ENCODE data around the gene JAZF1.
"Not testable (repeated sequence)": the region's sequence is repeated elsewhere in the genome, so short reads cannot be mapped to it uniquely, and the experiment has no call there.

DNA sequence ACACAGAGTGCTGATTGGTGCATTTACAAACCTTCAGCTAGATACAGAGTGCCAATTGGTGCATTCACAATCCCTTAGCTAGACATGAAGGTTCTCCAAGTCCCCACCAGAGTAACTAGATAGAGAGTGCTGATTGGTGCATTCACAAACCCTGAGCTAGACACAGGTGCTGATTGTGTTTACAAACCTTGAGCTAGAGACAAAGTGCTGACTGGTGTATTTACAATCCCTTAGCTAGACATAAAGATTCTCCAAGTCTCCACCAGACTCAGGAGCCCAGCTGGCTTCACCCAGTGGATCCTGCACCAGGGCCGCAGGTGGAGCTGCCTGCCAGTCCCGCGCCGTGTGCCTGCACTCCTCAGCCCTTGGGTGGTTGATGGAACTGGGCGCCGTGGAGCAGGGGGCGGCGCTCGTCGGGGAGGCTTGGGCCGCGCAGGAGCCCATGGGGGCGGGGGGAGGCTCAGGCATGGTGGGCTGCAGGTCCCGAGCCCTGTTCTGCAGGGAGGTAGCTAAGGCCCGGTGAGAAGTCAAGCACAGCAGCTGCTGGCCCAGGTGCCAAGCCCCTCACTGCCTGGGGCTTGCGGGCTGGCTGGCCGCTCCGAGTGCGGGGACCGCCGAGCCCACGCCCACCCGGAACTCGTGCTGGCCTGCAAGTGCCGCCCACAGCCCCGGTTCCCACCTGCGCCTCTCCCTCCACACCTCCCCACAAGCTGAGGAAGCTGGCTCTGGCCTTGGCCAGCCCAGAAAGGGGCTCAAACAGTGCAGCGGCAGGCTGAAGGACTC lies 323.7 kb downstream of the JAZF1 start:
- TF ChIP-seq, protein P1, sequence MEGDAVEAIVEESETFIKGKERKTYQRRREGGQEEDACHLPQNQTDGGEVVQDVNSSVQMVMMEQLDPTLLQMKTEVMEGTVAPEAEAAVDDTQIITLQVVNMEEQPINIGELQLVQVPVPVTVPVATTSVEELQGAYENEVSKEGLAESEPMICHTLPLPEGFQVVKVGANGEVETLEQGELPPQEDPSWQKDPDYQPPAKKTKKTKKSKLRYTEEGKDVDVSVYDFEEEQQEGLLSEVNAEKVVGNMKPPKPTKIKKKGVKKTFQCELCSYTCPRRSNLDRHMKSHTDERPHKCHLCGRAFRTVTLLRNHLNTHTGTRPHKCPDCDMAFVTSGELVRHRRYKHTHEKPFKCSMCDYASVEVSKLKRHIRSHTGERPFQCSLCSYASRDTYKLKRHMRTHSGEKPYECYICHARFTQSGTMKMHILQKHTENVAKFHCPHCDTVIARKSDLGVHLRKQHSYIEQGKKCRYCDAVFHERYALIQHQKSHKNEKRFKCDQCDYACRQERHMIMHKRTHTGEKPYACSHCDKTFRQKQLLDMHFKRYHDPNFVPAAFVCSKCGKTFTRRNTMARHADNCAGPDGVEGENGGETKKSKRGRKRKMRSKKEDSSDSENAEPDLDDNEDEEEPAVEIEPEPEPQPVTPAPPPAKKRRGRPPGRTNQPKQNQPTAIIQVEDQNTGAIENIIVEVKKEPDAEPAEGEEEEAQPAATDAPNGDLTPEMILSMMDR (IDR thresholded peaks at IDR 0.05; ENCODE audit: insufficient read depth, low read length) = not testable (repeated sequence)
- TF ChIP-seq GABPA, POLR2AphosphoS5 (IDR thresholded peaks at IDR 0.05; ENCODE audit: low read depth): not testable (repeated sequence)
- TF ChIP-seq, protein P2, sequence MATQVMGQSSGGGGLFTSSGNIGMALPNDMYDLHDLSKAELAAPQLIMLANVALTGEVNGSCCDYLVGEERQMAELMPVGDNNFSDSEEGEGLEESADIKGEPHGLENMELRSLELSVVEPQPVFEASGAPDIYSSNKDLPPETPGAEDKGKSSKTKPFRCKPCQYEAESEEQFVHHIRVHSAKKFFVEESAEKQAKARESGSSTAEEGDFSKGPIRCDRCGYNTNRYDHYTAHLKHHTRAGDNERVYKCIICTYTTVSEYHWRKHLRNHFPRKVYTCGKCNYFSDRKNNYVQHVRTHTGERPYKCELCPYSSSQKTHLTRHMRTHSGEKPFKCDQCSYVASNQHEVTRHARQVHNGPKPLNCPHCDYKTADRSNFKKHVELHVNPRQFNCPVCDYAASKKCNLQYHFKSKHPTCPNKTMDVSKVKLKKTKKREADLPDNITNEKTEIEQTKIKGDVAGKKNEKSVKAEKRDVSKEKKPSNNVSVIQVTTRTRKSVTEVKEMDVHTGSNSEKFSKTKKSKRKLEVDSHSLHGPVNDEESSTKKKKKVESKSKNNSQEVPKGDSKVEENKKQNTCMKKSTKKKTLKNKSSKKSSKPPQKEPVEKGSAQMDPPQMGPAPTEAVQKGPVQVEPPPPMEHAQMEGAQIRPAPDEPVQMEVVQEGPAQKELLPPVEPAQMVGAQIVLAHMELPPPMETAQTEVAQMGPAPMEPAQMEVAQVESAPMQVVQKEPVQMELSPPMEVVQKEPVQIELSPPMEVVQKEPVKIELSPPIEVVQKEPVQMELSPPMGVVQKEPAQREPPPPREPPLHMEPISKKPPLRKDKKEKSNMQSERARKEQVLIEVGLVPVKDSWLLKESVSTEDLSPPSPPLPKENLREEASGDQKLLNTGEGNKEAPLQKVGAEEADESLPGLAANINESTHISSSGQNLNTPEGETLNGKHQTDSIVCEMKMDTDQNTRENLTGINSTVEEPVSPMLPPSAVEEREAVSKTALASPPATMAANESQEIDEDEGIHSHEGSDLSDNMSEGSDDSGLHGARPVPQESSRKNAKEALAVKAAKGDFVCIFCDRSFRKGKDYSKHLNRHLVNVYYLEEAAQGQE (IDR thresholded peaks at IDR 0.05; ENCODE audit: insufficient replicate concordance, low read depth) = not testable (repeated sequence)

All from HL-60 (cell line).